GM12878 (cell line): ENCODE results near the gene HOATZ. TPM values are rescaled to one million over a fixed set of nuclear protein-coding genes. Genes with fewer than 3 reads are reported as not detected.

ENCODE experiments used
- BMI1 ChIP-seq: fragments of 450-650 bp; IDR thresholded peaks from 2 replicates; pipeline ENCODE4 v1.6.1; 2016; ENCODE audit warnings: mild to moderate bottlenecking, moderate library complexity, borderline replicate concordance
- CEBPB ChIP-seq, 2 experiments: fragments of 150-350 bp in 1 of 2; IDR thresholded peaks; 2 replicates each; pipeline ENCODE4 v1.6.1; 2012 to 2014; ENCODE audit warnings: low read depth in 2 of 2, low read length in 2 of 2, borderline replicate concordance in 1 of 2, inconsistent platforms in 1 of 2
- IKZF2 ChIP-seq, 2 experiments: fragments of 450-650 bp; IDR thresholded peaks; 2 replicates each; pipeline ENCODE4 v1.6.1; 2017; ENCODE audit warnings: mild to moderate bottlenecking in 2 of 2, moderate library complexity in 2 of 2
- SMARCA5 ChIP-seq: fragments of 450-650 bp; IDR thresholded peaks from 2 replicates; pipeline ENCODE4 v1.6.1; 2017; ENCODE audit warnings: mild to moderate bottlenecking
- SUPT20H ChIP-seq: IDR thresholded peaks from 2 replicates; pipeline ENCODE4 v1.6.1; 2011; ENCODE audit warnings: low read depth, mild to moderate bottlenecking, low read length, moderate library complexity, borderline replicate concordance; ENCODE audit not compliant: control insufficient read depth
- microRNA counts: library from miRNA; unstranded; fragments of <30 nt; microRNA quantifications from one replicate; lab custom pipeline; 2016
- microRNA-seq: library from miRNA; unstranded; fragments of <30 nt; microRNA quantifications from one replicate; pipeline ENCODE4, GENCODE V29; 2018
- polyA plus RNA-seq, 11 experiments: library from polyadenylated mRNA; depleted of rRNA in 4 of 11; unstranded in 6 of 11; stranded (reverse) in 5 of 11; fragments of >200 nt; fragmentation: Nextera tagmentation in 4 of 11; fragmentation: Illumina TruSeq in 1 of 11; extraction: Ambion mirVana in 4 of 11; extraction: Trizol in 1 of 11; gene quantifications; 1 replicate in 1 of 11; 2 replicates in 10 of 11; pipeline versions ENCODE4 v1.2.1 to v1.2.3, GENCODE V29; 2011 to 2016; ENCODE audit warnings: inconsistent platforms in 2 of 11, missing spikeins in 2 of 11, low read depth in 1 of 11
- small RNA-seq: library from RNA; depleted of rRNA; stranded (forward); fragments of <200 nt; gene quantifications from one replicate; pipeline ENCODE3, GENCODE V24; 2014
- total RNA-seq, 4 experiments: library from RNA; depleted of rRNA in 3 of 4; stranded (reverse); fragments of >200 nt in 3 of 4; fragmentation: Illumina TruSeq in 1 of 4; extraction: Trizol in 1 of 4; gene quantifications; 2 replicates each; pipeline versions ENCODE4 v1.2.1 to v1.2.3, GENCODE V29; 2013 to 2021
- TF ChIP-seq, protein P1 (sequence below): fragments of 450-650 bp; IDR thresholded peaks from 2 replicates; pipeline ENCODE4 v1.6.1; 2017; ENCODE audit warnings: antibody characterized with exemption, mild to moderate bottlenecking, moderate library complexity

Gene HOATZ
- total and polyA plus RNA-seq, 10 of the 15 experiments (the other 5 are each of a cell fraction or from before 2014, with no cell fraction given): 0.28 TPM; not detected in 9

DNA sequence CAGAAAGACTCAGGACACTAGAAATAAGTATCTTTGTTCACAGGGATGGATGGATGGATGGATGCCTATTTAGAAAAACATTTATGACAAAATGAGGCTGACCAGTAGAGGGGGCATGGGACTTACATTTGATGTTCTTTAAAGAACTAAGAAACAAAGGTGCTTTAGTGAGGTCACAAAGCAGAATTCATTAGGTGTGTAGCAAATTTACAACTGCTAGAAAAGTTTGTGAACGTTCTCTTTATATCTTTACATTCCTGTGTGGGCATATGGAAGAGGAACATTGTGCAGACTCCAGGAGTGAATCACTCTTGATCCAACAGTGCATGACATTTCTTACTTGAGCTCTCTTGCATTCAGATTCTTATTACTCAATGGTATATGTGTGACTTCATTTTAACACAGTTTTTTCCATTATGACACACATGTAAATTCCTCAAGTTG, 71.8 kb downstream of the HOATZ start (continued):
- TF ChIP-seq SUPT20H (no peak), IKZF2 (IDR thresholded peaks at IDR 0.05) (no peak), BMI1 (no peak), SMARCA5 (no peak), CEBPB (IDR thresholded peaks at IDR 0.05; ENCODE audit: borderline replicate concordance in 1 of 2, low read depth in 2 of 2, low read length in 2 of 2) (no peak)
- TF ChIP-seq, protein P1, sequence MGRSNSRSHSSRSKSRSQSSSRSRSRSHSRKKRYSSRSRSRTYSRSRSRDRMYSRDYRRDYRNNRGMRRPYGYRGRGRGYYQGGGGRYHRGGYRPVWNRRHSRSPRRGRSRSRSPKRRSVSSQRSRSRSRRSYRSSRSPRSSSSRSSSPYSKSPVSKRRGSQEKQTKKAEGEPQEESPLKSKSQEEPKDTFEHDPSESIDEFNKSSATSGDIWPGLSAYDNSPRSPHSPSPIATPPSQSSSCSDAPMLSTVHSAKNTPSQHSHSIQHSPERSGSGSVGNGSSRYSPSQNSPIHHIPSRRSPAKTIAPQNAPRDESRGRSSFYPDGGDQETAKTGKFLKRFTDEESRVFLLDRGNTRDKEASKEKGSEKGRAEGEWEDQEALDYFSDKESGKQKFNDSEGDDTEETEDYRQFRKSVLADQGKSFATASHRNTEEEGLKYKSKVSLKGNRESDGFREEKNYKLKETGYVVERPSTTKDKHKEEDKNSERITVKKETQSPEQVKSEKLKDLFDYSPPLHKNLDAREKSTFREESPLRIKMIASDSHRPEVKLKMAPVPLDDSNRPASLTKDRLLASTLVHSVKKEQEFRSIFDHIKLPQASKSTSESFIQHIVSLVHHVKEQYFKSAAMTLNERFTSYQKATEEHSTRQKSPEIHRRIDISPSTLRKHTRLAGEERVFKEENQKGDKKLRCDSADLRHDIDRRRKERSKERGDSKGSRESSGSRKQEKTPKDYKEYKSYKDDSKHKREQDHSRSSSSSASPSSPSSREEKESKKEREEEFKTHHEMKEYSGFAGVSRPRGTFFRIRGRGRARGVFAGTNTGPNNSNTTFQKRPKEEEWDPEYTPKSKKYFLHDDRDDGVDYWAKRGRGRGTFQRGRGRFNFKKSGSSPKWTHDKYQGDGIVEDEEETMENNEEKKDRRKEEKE: no peak

MicroRNAs encoded within 50 kb of the gene (microRNA counts, 767-probe panel; counts per million panel counts)
- microRNA hsa-miR-34b-3p (lab: Ali Mortazavi, UCI) (55.3 counts per million), microRNA hsa-miR-34c-3p (lab: Ali Mortazavi, UCI) (1,244 counts per million, percentile 41 among the panel's probes with 10 or more counts), microRNA hsa-miR-34c-5p (lab: Ali Mortazavi, UCI) (55.3 counts per million)

Small RNAs within 50 kb of the gene (microRNA-seq; reads per million reads assigned to microRNA genes)
- gene MIR34B (not detected), gene MIR34C (5.3 reads per million, percentile 30 among the genes with 10 or more reads in this experiment)

Small RNAs within 50 kb of the gene (small RNA-seq; reads per million reads assigned to genes)
- gene MIR34B: 0.47 reads per million, percentile 7 among the genes with 10 or more reads in this experiment
- 10.1 reads per million, percentile 95 among the genes with 10 or more reads in this experiment for gene MIR34C

Other genes with a start within 250 kb of the HOATZ start
- gene POU2AF3, start 216.2 kb upstream of the HOATZ start, total RNA-seq (2014; rRNA removed): 0.17 TPM in 1 of 2 replicates, not detected in the other
- gene POU2AF3, start 216.2 kb upstream of the HOATZ start, total RNA-seq (2014; rRNA removed; fragmentation: Illumina TruSeq; extraction: Trizol): not detected in 2 replicates
- not detected in 2 replicates for gene POU2AF3, start 216.2 kb upstream of the HOATZ start, total RNA-seq (2021)
- gene POU2AF3, start 216.2 kb upstream of the HOATZ start, polyA plus RNA-seq (2011; rRNA removed): 0.09 TPM in 1 of 2 replicates, not detected in the other
- not detected in 2 replicates for gene POU2AF3, start 216.2 kb upstream of the HOATZ start, polyA plus RNA-seq (2014; fragmentation: Illumina TruSeq; extraction: Trizol)
- gene POU2AF3, start 216.2 kb upstream of the HOATZ start, polyA plus RNA-seq (2014; fragmentation: Nextera tagmentation; extraction: Ambion mirVana): not detected
- not detected in 2 replicates for gene POU2AF3, start 216.2 kb upstream of the HOATZ start, polyA plus RNA-seq (2014; rRNA removed)
- under 1 TPM in 1 of 2 experiments, not detected in 1; 0.17 TPM for gene POU2AF3, start 216.2 kb upstream of the HOATZ start, polyA plus RNA-seq (2016; fragmentation: Nextera tagmentation; extraction: Ambion mirVana)
- 28.7 and 31.2 TPM in 2 replicates for gene POU2AF1, start 135.5 kb upstream of the HOATZ start, total RNA-seq (2014; rRNA removed)
- 31.9 and 35.1 TPM in 2 replicates for gene POU2AF1, start 135.5 kb upstream of the HOATZ start, total RNA-seq (2014; rRNA removed; fragmentation: Illumina TruSeq; extraction: Trizol)
- 165 and 169 TPM in 2 replicates for gene POU2AF1, start 135.5 kb upstream of the HOATZ start, total RNA-seq (2021)
- gene POU2AF1, start 135.5 kb upstream of the HOATZ start, polyA plus RNA-seq (2011; rRNA removed): 34.5 and 61.7 TPM in 2 replicates
- gene POU2AF1, start 135.5 kb upstream of the HOATZ start, polyA plus RNA-seq (2014; fragmentation: Illumina TruSeq; extraction: Trizol): 97.7 and 107 TPM in 2 replicates
- gene POU2AF1, start 135.5 kb upstream of the HOATZ start, polyA plus RNA-seq (2014; fragmentation: Nextera tagmentation; extraction: Ambion mirVana): 10 to 100 TPM; 13.1 to 92.7 TPM
- 93.5 and 128 TPM in 2 replicates for gene POU2AF1, start 135.5 kb upstream of the HOATZ start, polyA plus RNA-seq (2014; rRNA removed)
- 10 to 100 TPM; 71.3 to 79.7 TPM for gene POU2AF1, start 135.5 kb upstream of the HOATZ start, polyA plus RNA-seq (2016; fragmentation: Nextera tagmentation; extraction: Ambion mirVana)
- not detected in 2 replicates for gene BTG4, start 2.4 kb upstream of the HOATZ start, total RNA-seq (2014; rRNA removed)
- gene BTG4, start 2.4 kb upstream of the HOATZ start, total RNA-seq (2014; rRNA removed; fragmentation: Illumina TruSeq; extraction: Trizol): not detected in 2 replicates
- not detected in 2 replicates for gene BTG4, start 2.4 kb upstream of the HOATZ start, total RNA-seq (2021)
- gene BTG4, start 2.4 kb upstream of the HOATZ start, polyA plus RNA-seq (2011; rRNA removed): not detected in 2 replicates
- not detected in 2 replicates for gene BTG4, start 2.4 kb upstream of the HOATZ start, polyA plus RNA-seq (2014; fragmentation: Illumina TruSeq; extraction: Trizol)
- under 1 TPM in 1 of 2 experiments, not detected in 1; 0.14 TPM for gene BTG4, start 2.4 kb upstream of the HOATZ start, polyA plus RNA-seq (2014; fragmentation: Nextera tagmentation; extraction: Ambion mirVana)
- gene BTG4, start 2.4 kb upstream of the HOATZ start, polyA plus RNA-seq (2014; rRNA removed): not detected in 2 replicates
- gene BTG4, start 2.4 kb upstream of the HOATZ start, polyA plus RNA-seq (2016; fragmentation: Nextera tagmentation; extraction: Ambion mirVana): not detected
- not detected in 2 replicates for gene LAYN, start 25.9 kb downstream of the HOATZ start, total RNA-seq (2014; rRNA removed)
- not detected in 2 replicates for gene LAYN, start 25.9 kb downstream of the HOATZ start, total RNA-seq (2014; rRNA removed; fragmentation: Illumina TruSeq; extraction: Trizol)
- 0.11 TPM in 1 of 2 replicates, not detected in the other for gene LAYN, start 25.9 kb downstream of the HOATZ start, total RNA-seq (2021)
- gene LAYN, start 25.9 kb downstream of the HOATZ start, polyA plus RNA-seq (2011; rRNA removed): 0.14 TPM in 1 of 2 replicates, not detected in the other
- 0.10 TPM in 1 of 2 replicates, not detected in the other for gene LAYN, start 25.9 kb downstream of the HOATZ start, polyA plus RNA-seq (2014; fragmentation: Illumina TruSeq; extraction: Trizol)
- not detected for gene LAYN, start 25.9 kb downstream of the HOATZ start, polyA plus RNA-seq (2014; fragmentation: Nextera tagmentation; extraction: Ambion mirVana)
- not detected in 2 replicates for gene LAYN, start 25.9 kb downstream of the HOATZ start, polyA plus RNA-seq (2014; rRNA removed)
- gene LAYN, start 25.9 kb downstream of the HOATZ start, polyA plus RNA-seq (2016; fragmentation: Nextera tagmentation; extraction: Ambion mirVana): under 1 TPM in 1 of 2 experiments, not detected in 1; 0.06 TPM
- gene SIK2, start 87.7 kb downstream of the HOATZ start, total RNA-seq (2014; rRNA removed): 4.7 TPM in 2 replicates
- 3.5 and 3.7 TPM in 2 replicates for gene SIK2, start 87.7 kb downstream of the HOATZ start, total RNA-seq (2014; rRNA removed; fragmentation: Illumina TruSeq; extraction: Trizol)
- gene SIK2, start 87.7 kb downstream of the HOATZ start, total RNA-seq (2021): 9.1 and 12.1 TPM in 2 replicates
- gene SIK2, start 87.7 kb downstream of the HOATZ start, polyA plus RNA-seq (2011; rRNA removed): 5.3 and 14.2 TPM in 2 replicates
- gene SIK2, start 87.7 kb downstream of the HOATZ start, polyA plus RNA-seq (2014; fragmentation: Illumina TruSeq; extraction: Trizol): 5.1 and 9.1 TPM in 2 replicates
- 1 to 10 TPM in 1 of 2 experiments, under 1 TPM in 1; 0.97 to 1.1 TPM for gene SIK2, start 87.7 kb downstream of the HOATZ start, polyA plus RNA-seq (2014; fragmentation: Nextera tagmentation; extraction: Ambion mirVana)
- 4.2 TPM in 2 replicates for gene SIK2, start 87.7 kb downstream of the HOATZ start, polyA plus RNA-seq (2014; rRNA removed)
- gene SIK2, start 87.7 kb downstream of the HOATZ start, polyA plus RNA-seq (2016; fragmentation: Nextera tagmentation; extraction: Ambion mirVana): 1 to 10 TPM; 4.0 to 5.5 TPM